Hematopoietic multipotent progenitor cell (in vitro differentiated cells): ENCODE results near the gene RANBP3. TPM values are rescaled to one million over a fixed set of nuclear protein-coding genes. Genes with fewer than 3 reads are reported as not detected.

Experiments used
- DNase-seq, 3 donors: peaks; one replicate each; pipeline ENCODE4 v3.0.0-alpha.2; 2011 to 2015; ENCODE audit warnings: low read depth in 2 of 3, low spot score in 2 of 3
- total RNA-seq: library from RNA; depleted of rRNA; stranded (reverse); fragments of >200 nt; gene quantifications from one replicate; pipeline ENCODE4 v1.2.3, GENCODE V29; 2012

RANBP3 gene
- total RNA-seq, 1 donor = 61.9 TPM

DNA sequence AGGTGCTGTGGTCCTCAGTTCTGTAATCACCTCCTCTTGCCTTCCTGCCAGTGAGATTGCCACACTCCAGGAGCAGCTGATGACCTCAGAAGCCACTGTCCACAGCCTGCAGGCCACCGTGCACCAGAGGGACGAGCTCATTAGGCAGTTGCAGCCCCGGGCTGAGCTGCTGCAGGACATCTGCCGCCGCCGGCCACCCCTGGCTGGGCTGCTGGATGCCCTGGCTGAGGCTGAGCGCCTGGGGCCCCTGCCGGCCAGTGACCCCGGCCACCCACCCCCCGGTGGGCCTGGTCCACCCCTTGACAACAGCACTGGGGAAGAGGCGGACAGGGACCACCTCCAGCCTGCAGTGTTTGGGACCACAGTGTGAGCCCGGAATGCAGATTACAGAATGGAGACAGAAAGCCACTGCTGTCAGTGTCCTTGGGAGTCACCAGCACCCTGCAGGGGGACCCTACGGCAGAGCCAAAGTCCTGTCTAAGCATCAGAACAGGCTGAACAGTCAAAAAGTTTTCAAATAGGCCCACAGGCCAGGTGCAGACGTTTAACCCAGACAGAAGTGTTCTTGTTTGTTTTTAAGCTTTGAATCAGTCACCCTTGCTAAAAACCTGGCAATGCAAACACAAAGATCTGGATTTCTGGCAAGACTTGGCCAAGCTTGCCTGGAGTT is 69.0 kb downstream of the RANBP3 start:
- no peak for DNase-seq

DNA sequence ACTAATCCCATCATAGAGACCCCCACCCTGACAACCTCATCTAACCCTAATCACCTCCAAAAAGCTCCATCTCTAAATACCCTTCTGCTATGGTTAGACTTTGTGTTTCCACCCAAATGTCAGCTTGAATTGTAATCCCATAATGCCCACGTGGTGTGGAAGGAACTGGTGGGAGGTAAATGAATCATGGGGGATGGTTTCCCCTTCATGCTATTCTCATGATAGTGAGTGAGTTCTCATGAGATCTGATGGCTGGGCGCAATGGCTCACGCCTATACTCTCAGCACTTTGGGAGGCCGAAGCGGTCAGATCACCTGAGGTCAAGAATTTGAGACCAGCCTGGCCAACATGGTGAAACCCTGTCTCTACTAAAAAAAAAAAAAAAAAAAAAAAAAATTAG is 70.7 kb downstream of the RANBP3 start:
- no peak for DNase-seq

DNA sequence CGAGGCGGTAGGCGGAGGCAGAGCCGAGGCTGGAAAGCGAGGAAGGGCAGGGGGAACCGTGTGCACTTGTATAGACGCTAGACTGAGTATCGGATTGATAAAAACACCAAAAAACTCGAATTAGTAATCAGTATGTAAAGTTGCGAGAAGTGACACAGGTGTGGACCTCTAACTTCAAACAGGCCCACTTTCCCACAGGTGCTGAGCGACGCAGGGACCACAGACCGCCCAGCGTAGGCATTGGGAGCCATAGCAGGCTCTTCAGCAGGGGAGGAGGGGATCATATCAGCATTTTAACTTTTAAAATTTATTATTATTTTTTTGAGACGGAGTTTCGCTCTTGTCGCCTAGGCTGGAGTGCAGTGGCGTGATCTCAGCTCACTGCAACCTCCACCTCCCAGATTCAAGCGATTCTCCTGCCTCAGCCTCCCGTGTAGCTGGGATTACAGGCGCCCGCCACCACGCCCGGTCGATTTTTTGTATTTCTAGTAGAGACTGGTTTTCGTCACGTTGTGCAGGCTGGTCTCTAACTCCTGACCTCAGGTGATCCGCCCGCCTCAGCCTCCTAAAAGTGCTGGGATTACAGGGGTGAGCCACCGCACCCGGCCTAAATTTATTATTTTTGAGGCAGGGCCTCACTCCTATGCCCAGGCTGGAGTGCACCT is 72.7 kb downstream of the RANBP3 start:
- DNase-seq = no peak

DNA sequence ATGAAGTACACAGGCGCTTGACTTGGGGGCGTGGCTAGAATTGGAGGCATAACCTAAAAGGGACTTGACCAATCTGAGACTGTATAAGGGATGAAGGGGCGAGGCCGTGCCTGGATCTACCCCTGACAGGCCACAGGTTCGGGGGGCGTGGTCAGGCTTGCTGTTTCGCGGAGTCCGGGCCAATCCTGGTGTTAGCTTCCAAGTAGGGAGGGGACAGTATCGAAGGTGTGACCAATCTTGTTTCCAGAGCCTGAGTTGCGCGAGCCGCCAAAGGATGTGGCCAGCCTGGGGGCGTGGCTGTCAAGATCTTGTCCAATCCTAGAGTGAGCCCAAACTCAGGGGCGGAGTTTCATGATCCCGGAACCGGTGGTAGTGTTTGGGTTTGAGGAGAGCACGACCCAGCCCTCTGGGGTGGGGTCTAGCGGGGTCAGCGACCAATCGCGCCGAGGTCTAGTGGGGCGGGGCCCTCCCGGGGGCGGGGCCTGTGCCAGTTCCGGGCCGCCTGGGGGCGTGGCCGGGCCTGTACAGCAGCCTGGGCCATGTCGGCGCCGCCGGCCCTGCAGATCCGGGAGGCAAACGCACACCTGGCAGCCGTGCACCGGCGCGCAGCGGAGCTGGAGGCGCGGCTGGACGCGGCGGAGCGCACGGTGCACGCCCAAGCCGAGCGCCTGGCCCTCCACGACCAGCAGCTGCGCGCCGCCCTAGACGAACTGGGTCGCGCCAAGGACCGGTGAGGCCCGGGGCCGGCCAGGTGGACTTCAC is 73.4 kb downstream of the RANBP3 start, which contains the start of gene VMAC:
VMAC (plus strand) TSS at position 521 of the 762 bp plus-strand sequence; CDS start at position 540, 19 bp downstream.
- DNase-seq = peak in 2 of 3 donors; percentile 100

DNA sequence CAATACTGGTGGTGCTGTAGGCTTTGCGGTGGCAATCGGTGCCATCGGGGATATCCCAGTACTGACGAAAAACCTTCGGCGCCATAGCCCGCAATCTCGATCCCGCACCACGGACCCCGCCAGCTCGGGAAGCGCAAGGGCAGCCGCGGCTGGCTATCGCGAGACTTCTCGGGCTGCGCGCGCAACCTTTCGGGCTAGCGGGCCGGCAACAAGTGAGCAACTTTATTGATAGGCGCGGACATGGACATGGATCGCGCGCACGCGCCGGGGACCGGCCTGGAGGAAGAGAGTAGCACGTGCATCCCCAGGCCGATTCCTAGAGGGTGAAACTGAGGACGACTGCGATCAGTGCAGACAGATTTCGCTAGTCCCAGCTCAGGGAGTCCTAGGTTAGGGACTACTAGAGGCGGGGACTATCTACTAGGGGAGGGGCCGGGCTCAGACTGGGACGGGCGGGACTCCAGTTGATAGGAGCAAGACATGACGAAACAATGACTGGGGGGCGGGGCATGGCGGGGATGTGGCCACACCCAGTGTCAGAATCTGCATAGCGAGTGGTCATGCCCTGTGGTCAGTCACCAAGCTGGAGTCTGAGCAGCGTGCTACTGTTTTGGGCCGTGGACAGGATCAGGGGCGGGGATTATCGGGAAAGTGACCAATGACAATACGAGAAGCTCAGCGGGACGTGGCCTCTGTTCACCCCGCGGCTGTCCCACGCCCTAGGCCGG is 74.2 kb downstream of the RANBP3 start, which contains the start of gene NDUFA11:
NDUFA11 (minus strand) TSS at position 167 of the 728 bp plus-strand sequence; CDS start at position 85, 82 bp downstream.
- peak; percentile 96 to 98 (median 97) for DNase-seq

DNA sequence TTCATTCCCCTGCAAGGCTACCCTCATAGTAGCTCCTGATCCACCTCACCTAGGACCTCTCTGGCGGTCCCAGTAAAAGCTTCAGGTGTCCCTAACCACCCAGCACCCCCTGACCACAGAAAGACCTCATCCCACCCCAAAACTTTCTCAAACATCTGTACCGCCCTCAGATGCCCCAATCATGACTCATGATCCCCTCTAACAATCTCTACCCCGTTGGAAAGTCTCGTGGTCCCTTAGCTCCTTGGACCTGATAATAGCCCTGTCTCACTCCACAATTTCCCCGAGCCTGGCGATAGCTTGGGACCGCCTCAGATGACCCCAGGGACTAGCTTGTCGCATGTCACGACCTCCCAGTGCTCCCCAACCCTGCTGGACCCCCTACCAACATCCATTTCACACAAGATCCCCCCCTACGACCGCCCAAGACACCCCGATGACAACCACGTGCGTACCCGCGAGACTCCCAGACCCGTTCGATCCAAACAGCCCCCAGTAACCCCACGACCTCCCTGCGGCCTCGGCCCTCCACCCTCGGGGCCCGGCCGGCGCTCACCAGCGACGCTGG is 74.8 kb downstream of the RANBP3 start:
- DNase-seq = peak in 2 of 3 donors; percentile 49 to 50

DNA sequence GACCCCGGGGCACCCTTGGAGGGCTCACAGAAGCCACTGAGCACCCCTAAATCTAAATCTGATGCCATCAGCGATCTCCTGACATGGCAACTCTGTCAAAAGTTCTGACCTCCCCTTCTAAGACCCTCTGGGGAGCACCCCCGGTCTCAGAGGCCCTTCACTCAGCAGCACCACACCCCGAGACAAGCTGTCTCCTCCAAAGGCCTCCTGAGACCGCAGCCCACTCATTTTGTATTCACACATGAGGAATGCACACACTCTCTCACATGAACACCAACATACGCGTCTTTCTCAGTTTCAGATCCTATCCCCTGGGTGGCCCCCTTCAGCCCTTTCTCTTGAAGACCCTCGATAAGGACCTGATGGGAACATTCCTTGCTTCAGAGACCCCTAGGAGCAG is 77.0 kb downstream of the RANBP3 start:
- DNase-seq = no peak

DNA sequence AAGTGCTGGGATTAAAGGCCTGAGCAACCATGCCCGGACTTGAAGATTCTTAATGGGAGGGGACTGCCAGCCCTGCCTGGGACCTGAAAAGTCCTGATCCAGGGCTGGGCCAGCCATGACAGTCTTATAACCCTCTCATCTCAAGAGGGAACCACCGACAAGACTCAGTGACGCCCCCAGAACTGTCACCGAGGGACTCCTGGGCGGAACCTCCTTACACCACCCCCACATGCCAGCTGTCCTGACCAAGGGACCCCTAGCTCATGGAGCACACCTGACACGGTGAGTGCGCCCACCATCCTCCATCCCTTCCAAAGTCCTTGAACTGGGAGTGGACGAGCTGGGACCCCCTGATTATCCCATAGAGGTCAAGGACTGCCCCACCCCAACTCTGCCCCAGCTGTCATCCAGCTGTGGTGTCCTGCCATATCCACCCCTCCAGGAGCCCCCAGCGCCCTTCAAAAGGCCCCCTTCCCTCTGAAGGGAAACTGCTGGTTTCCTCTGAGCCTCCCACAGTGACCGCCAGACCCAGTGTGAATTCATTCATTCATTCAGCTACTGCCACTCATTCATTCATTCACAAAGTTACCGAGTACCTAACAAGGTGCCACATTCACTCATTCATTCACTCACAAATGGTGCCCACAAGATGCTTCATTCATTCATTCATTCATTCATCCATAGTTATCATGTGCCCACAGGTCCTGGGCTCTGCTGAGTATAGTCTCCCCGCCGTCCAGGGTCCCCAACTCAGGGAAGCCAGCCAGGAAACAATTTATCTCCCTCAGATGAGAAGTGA is 78.0 kb downstream of the RANBP3 start:
- DNase-seq = no peak

DNA sequence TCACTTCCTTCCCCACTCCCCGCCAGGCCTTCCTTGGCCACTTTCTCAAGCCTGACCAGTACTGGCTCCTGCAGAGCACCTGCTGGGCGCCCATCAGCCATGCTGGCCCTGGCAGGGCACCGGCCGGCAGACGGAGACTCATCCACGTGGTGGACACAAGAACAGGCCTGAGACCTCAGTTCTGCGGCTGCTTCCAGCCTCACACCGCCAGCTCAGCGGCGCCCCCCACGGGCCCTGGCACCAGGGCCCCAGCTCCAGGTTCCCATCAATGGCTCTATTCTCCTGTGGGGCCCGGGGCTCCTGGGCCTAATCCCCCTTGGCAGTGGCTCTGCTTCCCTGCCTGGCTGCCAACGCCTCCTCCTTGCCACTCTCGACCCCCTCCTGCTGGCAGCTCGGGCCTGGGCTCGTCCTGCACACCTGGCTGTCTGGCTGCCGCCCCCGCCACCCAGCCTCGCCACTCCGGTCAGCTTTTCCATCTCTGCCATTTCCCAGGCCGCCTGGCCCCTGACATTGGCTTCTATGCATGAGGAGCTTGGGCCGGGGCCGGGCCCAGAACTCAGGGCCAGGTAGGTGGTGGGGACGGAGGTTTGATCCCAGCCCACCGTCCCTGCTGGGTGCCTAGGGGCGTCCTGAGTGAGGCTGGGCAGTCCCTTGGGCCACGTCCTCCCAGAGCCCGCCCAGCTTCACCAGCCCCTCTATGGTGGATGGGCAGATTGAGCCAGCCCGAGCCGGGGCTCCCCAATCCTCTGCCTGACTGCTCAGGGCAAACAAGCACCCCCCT is 80.6 kb downstream of the RANBP3 start:
- DNase-seq = no peak

DNA sequence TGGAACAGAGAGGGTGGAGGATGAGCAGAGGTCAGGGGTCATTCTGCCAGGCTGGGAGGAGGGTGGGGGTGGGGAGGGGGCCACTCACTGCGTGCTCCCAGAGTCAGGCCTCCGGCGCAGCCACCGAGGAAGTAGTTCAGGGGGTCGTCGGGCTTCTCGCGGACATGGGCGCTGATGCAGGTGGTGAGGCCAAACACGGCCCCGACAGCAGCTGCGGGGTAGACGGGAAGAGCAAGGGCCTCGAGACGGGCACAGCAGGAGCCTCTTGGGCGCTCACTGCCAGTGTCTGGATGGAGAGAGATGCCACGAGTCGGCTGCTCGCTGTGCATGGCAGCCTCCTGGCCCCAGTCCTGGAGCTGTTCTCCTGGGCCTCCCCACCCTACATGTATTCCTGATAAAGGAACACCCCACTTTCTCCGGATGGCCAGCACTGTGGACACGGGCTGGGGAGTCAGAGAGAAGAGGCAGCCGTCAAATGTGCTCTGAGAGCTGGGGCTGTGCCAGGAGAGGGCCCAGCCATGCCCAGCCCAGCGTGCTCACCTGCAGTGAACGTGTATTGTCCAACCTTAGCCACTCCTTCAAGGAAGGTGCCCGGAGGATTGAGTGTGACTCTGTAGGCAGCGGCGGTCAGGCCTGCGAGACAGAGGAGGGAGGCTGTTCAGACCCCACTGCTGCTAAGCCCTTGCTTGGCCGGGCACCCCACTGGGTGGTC is 81.4 kb downstream of the RANBP3 start:
- no peak for DNase-seq

DNA sequence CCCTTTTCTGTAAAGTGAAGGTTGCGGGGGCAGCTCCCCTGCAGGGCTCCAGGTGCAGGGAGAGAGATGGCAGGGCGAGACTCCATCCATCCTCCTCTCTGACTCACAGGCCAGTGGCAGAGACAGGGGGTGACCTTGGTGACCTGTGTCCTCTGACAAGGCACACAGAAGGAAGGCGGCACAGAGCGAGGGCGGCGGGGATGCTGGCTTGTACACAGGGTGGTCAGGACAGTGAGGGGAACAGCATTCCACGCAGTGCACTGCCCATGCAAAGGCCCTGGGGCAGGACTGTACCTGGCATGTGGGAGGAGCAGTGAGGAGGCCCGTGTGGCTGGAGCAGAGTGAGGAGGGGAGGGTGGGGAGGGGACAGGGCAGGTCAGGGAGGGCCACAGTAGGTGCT is 82.0 kb downstream of the RANBP3 start:
- no peak for DNase-seq

DNA sequence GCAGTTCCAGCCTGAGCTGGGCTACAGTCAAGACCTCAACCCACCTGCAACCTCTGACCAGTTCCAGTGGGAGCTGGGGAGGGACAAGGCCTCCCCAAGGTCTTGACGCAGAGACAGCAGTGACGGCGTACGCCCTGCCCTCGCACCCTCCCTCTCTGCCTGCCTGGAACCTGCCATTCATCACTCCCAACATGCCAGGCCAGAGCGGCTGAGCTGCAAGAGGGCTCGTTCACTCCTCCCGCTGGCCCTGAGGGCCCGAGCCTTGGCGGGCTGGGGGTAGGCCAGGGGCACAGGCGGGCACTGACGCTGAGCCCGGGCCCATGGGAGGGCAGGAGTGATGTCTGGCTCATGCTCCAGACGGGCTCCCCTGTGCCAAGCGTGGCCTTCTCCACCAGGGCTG is 82.5 kb downstream of the RANBP3 start:
- no peak for DNase-seq

DNA sequence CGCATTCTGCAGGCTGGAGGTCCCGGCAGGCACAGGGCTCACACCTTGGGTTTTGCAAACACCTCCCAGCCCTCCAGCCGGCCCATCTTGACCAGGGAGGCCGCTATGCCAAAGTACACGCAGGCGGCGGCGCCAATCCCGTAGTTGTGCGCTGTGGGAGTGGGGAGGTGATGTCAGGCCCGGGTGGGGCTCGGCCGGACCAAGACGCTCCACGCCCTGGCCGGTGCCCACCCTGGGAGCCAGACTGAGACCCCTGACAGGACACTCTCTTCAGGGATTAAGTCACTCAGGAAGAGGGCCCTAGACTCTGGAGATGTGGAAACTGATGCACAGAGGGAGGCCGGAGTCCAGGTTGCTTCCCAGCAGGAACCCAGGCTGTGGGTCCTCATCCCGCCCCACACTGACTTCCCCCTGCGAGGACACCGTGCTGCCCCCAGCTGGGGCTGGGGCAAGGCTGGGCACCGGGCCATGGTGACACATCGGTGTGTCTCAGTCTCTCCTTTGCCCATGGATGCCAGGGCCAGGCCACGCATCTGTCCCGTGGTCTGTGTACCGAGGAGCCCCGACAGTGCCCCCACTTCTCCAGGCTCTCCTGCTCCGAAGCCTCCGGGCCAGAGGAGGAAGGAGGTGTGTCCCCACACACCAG is 83.1 kb downstream of the RANBP3 start:
- no peak for DNase-seq

DNA sequence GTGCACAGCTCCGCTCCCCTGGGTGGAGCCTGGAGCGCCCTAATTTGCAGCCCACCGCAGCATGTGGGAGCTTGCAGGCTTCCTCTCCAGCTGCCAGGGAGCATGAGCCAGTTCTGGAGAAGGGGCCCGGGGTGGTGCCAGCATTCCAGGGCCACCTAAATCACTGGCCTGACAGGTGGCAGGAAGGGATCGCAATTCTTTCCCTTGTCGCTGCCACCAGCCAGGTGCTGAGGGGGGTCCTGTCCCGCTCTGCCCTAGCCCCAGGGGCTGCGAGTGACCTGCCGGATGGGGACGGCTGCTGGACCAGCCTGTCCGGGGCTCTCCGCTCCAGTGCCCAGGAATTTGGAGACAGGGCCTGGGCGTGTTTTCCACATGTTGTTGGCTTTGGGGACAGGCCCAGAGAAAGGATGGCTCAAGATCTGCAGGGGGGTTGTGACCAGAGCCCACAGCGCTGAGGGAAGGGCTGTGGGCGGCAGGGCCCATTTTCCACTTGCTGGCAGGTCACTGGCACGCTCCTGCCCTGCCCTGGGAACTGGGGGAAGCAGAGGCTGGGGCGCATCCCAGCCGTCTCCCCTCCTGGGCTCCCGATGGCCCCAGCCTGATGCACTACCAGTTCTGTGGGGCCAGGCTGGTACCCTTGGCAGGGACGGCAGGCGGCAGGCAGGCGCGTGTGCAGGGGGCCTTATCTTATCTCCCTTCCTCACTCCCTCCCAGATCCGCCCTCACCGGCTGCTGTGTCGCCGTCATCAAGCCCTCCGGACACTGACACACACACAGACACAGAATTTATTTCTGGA is 83.8 kb downstream of the RANBP3 start:
- peak in 2 of 3 donors; percentile 68 to 76 for DNase-seq

DNA sequence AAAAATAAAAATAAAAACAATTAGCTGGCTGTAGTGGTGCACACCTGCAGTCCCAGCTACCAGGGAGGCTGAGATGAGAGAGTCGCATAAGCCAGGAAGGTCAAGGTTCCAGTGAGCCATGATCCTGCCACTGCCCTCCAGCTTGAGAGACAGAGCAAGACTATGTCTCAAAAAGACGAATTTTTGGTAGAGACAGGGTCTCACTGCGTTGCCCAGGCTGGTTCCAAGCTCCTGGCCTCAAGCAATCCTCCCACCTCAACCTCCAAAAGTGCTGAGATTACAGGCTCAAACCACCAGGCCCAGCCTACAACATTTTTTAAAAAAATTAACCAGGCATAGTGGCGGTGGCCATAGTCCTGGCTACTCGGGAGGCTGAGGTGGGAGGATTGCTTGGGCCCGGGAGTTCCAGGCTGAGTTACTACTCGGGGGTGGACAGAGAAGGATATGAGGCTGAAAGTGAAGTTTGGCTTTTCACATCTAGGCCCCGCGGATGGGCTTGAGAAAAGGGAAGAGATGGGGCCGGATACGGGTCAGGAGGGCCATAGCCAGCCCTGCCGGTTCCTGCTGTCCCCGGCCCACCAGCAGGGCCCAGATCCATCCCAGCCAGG is 84.5 kb downstream of the RANBP3 start:
- no peak for DNase-seq

DNA sequence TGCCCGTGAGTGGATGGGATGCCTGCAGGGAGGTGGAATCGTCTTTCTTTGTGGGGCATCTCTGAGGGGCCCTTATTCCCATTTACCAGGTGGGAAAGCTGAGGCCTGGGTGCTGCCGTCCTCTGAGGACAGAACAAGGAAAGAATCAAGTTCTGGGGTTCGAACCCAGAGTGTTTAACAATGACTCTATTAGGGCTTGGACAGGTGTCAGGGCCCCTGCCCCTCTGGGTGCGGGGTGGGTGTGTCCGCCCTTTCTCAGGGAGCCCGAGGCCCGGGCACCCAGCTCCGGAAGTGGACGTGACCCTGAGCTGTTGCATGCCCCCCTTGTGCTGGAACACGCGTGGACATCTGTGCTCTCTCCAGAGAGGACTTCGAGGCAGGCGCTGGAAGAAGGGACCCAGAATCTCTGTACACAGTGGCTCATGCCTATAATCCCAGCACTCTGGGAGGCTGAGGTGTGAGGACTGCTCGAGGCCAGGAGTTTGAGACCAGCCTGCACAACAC is 85.1 kb downstream of the RANBP3 start:
- DNase-seq = no peak
